ENCODE data around the gene PPP4R1. TPM values are rescaled to one million over a fixed set of nuclear protein-coding genes. Genes with fewer than 3 reads are reported as not detected.
"Not testable (repeated sequence)": the region's sequence is repeated elsewhere in the genome, so short reads cannot be mapped to it uniquely, and the experiment has no call there.

The PPP4R1 gene
- total RNA-seq, 1 experiment from 2014 or later, result 66.7 TPM

GRCh38 chr18:9607111-9607510 lies 7.2 kb downstream of the PPP4R1 start:
- CTCF ChIA-PET; RAD21 ChIA-PET (ENCODE audit: low non-redundant PET in 1 of 2, low total read pairs in 2 of 2, uncharacterized antibody in 2 of 2, unreplicated experiment in 2 of 2): not testable (repeated sequence)

GRCh38 chr18:9606039-9606438 lies 8.3 kb downstream of the PPP4R1 start:
- ChIA-PET RAD21 (ENCODE audit: low non-redundant PET in 1 of 2, low total read pairs in 2 of 2, uncharacterized antibody in 2 of 2, unreplicated experiment in 2 of 2) (no interaction called here), POLR2A (no interaction called here), CTCF (no interaction called here)
- intact Hi-C loops (cut with micrococcal nuclease), result no loop called here
- Histone ChIP-seq H3K9ac (ENCODE audit: low read length) (no peak overlapping the region), H3K36me3 (ENCODE audit: control insufficient read depth in 1 of 2, insufficient read depth in 2 of 2, low read length in 2 of 2) (peaks cover 4% of the 10 kb centered on the region in 2 experiments; a peak in 2 of 4 replicates), H3K9me3 (ENCODE audit: control insufficient read depth in 1 of 2, insufficient read depth in 1 of 2, low read depth in 1 of 2, low read length in 2 of 2) (no peaks in the 10 kb centered on the region; a peak in 1 of 4 replicates), H4K20me1 (ENCODE audit: insufficient read depth) (0 out of 2 replicates have a peak, but pooled peaks cover 4% of the 10 kb centered on the region), H3K4me1 (ENCODE audit: control insufficient read depth in 1 of 2, insufficient read depth in 2 of 2, low read length in 2 of 2) (peaks cover 0 to 8% of the 10 kb centered on the region in 2 experiments; a peak in 1 of 4 replicates), H3K27ac (ENCODE audit: low read depth, low read length) (no peak overlapping the region), H3K4me2 (ENCODE audit: low read length) (no peak overlapping the region), H3K27me3 (ENCODE audit: insufficient read depth, low read length) (no peaks in the 10 kb centered on the region), H2AFZ (ENCODE audit: low read depth, low read length, poor library complexity, severe bottlenecking) (no peak overlapping the region), H3K79me2 (ENCODE audit: insufficient read depth, low read length) (peaks cover 96% of the 10 kb centered on the region), H3K9me2 (ENCODE audit: insufficient read depth) (no peaks in the 10 kb centered on the region), H3K4me3 (replicated peaks in 1 of 2; ENCODE audit: low read depth in 1 of 2, low read length in 2 of 2) (no peak overlapping the region)
- DNase-seq (ENCODE audit: low read depth, low spot score) (no peak), ATAC-seq (no peak)
- BruUV-seq (replicated peaks), result no TSS peak
- no peak for TF ChIP-seq FOSL1 (IDR thresholded peaks at IDR 0.05; ENCODE audit: low read depth)
- TF ChIP-seq EZH2phosphoT487 (IDR thresholded peaks at IDR 0.05; ENCODE audit: borderline replicate concordance), result no peak
- no peak for TF ChIP-seq EGR1 (IDR thresholded peaks at IDR 0.05; ENCODE audit: low read depth)
- TF ChIP-seq EZH2 (IDR thresholded peaks at IDR 0.05), result no peak
- TF ChIP-seq ZBTB33 (IDR thresholded peaks at IDR 0.05; ENCODE audit: extremely low read depth, insufficient replicate concordance, low read length), result no peak
- no peak for TF ChIP-seq YY1 (IDR thresholded peaks at IDR 0.05; ENCODE audit: extremely low read depth, insufficient replicate concordance, low read depth, low read length)
- TF ChIP-seq REST (IDR thresholded peaks at IDR 0.05; ENCODE audit: low read depth), result no peak

More at GRCh38 chr18:9607111-9607510, 7.2 kb downstream of the PPP4R1 start:
- DNase-seq (ENCODE audit: low read depth, low spot score); H3K27ac ChIP-seq (ENCODE audit: low read depth, low read length); H3K4me2 ChIP-seq (ENCODE audit: low read length); POLR2A ChIA-PET; BruUV-seq (replicated peaks); ATAC-seq; H3K27me3 ChIP-seq (ENCODE audit: insufficient read depth, low read length); H3K36me3 ChIP-seq (ENCODE audit: control insufficient read depth in 1 of 2, insufficient read depth in 2 of 2, low read length in 2 of 2); H3K9ac ChIP-seq (ENCODE audit: low read length); H3K9me3 ChIP-seq (ENCODE audit: control insufficient read depth in 1 of 2, insufficient read depth in 1 of 2, low read depth in 1 of 2, low read length in 2 of 2); H2AFZ ChIP-seq (ENCODE audit: low read depth, low read length, poor library complexity, severe bottlenecking); H4K20me1 ChIP-seq (ENCODE audit: insufficient read depth); H3K4me3 ChIP-seq (replicated peaks in 1 of 2; ENCODE audit: low read depth in 1 of 2, low read length in 2 of 2); intact Hi-C loops (cut with micrococcal nuclease); H3K9me2 ChIP-seq (ENCODE audit: insufficient read depth): not testable (repeated sequence)
- H3K4me1 ChIP-seq (ENCODE audit: control insufficient read depth in 1 of 2, insufficient read depth in 2 of 2, low read length in 2 of 2), result peaks cover 0 to 10% of the 10 kb centered on the region in 2 experiments; a peak in 1 of 4 replicates
- peaks cover 97% of the 10 kb centered on the region for H3K79me2 ChIP-seq (ENCODE audit: insufficient read depth, low read length)

All from HCT116 (cell line).